Activated naive CD4-positive, alpha-beta T cell treated with anti-CD3 and anti-CD28 coated beads for 36 hours (primary cell): ENCODE results near the gene ZNF431. TPM values are rescaled to one million over a fixed set of nuclear protein-coding genes. Genes with fewer than 3 reads are reported as not detected.

Experiments
- total RNA-seq, 2 experiments: library from RNA; stranded (reverse); gene quantifications; one replicate each; pipeline ENCODE4 v1.2.3, GENCODE V29; 2021

Gene ZNF431
- total RNA-seq, 2 experiments from 2014 or later = 13.2 to 16.4 TPM

Other genes with a start within 250 kb of the ZNF431 start
- gene ZNF85, start 218.8 kb upstream of the ZNF431 start, total RNA-seq = 10 to 100 TPM; 12.8 to 15.1 TPM
- 10 to 100 TPM; 18.2 to 19.5 TPM for gene ZNF430, start 121.4 kb upstream of the ZNF431 start, total RNA-seq
- gene ZNF714, start 59.8 kb upstream of the ZNF431 start, total RNA-seq = 10 to 100 TPM; 21.1 to 23.1 TPM
- 10 to 100 TPM in 1 of 2 experiments, 1 to 10 TPM in 1; 7.8 to 10.9 TPM for gene ZNF708, start 187.4 kb downstream of the ZNF431 start, total RNA-seq
- 10 to 100 TPM; 16.6 to 17.1 TPM for gene ZNF738, start 217.0 kb downstream of the ZNF431 start, total RNA-seq